SKM-1 treated with dmso at 0.1 percent for 144 hours (cell line): Measurements from ENCODE around the gene GPR84.
A peak's percentile ranks its signal among the peaks of the same experiment; 100 is the strongest.

ENCODE experiments used
- DNase-seq: peaks from one replicate; lab custom pipeline; 2025; ENCODE audit not compliant: unreplicated experiment; lab: John Stamatoyannopoulos, UW

GPR84 gene

GRCh38 chr12:54375259-54375579, 10.9 kb upstream of the GPR84 start:
- no peak for DNase-seq

DNA sequence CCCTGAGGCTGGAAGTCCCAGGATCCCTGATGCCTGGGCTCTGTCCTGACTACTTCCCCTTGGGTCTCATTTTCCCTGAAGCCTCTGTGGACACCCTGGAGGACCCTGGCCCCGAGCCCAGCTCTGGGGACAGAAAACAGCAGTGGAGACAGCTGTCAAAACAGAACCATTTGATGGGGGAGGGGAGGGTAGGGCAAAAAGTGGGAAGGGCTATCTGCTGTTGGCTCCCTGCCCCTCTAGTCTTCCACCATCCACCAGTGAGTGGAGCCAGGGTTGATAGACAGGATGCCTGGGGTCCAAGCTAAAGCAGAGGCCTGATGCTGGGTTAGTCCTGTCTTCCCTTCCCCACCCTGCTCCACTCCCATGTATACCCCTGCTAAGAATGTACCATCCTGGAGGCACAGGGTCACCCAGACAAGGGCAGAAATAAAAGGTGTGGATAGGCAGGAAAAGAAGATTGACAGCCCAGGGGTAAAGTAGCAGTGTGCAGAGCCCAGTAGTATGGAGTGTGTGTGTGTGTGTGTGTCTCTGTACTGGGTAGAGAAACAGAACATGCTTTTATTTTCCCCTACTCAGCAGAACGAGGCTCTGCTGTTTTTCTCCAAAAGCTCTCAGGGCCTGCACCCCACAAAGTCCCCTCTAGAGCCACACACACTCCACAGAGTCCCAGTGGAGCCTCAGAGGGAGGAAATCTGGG, 10.4 kb upstream of the GPR84 start:
- DNase-seq = no peak

- no peak for DNase-seq
Measured at GRCh38 chr12:54373649-54374561, 9.6 kb upstream of the GPR84 start.

DNA sequence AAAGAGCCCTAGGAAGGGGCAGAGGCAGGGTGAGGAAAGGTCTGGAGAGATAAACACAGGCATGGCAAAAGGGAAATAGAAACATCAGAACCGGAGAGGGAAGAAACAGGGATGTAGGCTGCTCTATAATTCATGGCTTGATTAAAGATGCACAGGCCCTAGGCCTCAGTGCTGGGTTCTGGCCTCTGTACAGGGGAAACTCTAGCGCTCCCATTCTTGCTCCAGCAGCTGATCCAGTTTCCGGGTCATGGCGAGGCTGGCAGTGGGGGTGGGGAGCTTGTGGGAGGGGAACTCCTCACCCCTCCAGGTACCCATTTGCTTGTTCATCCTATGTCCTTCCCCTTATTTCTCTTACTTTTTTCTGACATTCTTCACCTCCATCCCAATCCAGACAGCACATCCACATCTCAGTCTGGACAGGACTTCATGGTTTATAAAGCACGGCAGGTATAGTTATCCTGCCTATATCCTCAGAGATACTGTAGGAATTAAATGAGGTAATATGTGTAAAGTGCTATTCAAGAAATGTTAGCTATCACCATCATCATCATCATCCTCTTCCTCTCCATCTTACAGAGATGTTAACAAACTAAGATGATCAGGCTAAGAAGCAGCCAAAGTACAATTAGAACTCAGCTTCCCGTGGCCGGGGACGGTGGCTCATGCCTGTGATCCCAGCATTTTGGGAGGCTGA, 8.0 kb upstream of the GPR84 start:
- DNase-seq = no peak

DNA sequence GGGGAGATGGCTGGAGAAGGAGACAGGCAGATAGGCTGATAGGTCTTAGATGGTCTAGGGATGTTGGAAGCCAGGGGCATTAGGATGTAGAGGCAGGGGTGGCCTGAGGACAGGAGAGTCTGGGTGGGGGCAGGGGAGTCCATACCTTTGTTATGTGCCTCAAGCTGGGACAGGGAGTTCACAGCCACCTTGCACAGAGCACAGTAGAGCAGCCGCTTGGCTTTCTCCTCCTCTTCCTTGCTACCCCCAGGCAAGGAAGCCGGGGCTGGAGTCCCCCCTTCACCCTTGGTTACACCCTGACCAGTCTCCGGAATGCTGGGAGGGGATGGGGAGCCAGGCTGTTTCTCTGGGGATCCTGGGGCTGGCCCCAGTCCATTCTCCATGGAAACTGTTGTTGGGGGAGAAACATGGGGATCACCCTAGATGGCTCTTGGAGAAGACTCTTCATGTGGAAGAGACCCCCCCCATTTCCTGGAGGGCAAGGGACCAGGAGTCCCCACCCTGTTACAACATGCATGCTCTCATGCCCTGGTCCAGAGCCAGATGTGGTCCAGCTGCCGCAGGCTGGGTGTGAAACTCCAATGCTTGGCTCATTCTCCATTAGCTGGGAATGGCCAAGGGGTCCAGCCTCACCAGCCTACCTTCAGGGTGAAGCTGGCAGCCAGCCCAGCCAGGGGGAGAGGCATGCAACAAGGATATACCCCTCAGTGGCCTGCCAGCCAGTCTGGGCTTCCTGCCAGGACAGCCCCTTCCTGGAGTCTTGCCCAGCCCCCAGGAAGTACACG, 7.2 kb upstream of the GPR84 start:
- no peak for DNase-seq

DNA sequence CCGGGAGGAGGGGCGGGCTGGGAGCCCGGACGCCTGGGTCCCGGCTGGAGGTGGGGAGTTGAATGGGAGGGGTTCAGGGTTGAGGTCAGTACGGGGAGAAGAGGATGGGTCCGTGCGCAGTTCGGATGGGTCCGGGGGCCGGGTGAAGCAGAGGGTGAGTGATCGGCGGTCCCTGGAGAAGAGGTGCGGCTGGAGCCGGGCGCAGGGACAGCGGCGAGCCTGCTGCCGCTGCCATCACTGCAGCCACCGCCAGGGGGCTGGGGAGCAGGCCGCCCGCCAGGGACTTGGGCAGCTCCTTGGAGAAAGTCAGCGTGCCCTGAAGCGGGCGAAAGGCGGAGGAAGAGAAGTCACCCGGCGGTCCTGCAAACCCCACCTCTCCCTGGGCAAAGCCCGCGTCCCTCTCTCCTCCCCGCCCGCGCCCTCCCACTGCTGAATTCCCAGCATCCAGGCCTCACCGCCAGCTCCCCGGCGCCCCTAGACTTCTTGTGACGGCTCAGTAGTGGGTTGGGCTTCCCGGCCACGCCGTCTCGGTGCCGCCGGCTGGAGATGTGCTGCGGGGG, 6.0 kb upstream of the GPR84 start:
- no peak for DNase-seq

GRCh38 chr12:54369597-54370131, 5.4 kb upstream of the GPR84 start:
- DNase-seq = no peak

DNA sequence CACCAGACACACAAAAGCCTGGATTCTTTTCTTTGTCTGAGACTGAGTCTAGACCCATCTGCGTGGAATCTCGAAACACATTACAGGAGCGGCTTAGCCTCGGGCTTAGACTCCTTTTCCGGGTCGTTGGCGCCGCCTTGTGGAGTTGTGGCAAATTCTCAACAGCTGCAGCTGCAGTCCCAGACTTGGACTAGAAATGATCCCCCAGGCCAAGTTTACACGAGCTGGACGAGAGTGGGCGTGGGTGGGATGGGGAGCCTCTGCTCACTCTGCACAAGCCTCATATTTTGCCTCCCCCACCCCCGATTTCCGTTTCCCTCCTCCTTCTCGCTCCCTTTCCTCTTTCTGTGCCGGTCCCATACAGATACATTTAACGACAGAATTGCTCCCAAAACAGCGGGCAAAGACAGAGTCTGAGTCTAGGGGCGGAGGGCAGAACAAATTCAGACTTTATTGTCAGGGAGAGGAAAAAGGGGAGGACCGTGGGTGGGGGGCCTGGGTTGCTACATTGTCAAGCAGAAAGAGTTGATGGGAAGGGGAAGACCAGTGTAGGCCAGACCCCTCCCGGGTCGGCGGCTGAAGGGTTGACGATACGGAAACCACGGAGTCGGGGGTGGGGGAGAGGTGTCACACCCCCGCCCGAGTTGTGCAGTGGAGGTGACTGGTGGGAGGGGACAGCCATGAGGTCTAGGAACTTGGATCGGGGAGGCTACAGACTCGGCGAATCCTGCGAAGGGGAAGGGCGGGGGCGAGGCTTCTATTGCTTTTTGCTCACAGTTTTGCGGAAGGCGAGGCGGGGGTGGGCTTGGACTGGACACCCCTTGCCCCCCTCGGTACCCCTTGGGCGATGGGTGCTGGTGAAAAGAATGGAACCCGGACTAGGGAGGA, 4.7 kb upstream of the GPR84 start:
- DNase-seq = peak; percentile 49

DNA sequence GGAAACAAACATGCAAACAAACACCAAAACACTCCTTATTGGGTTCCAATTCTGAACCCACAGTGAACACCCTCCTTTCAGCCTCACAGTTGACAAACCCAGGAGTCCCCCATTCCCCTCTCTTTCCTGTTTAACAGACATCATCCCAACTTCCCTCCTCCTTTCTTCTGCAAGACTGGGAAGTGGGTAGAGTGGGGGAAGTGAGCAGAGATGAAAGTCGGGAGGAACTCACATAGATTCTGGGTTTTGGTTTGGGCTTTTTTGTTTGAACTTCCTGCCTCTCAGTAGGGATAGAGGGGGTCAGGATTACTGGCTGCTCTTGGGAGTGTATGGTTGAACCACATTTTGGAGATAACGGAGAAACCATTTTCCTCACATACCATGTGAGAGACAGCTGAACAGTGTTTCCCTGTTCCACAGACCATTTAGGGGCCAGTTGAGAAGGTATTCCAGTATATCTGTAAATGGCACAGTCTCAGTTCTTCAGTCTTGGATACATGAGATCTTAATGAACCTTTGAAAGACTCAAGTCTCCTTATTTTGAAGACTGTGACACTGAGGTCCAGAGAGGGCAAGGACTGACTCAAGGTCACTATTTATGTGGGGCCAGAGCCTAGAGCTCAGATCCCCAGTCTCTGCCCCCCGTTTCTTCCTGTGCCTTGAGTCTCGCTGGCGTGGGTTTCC, 3.9 kb upstream of the GPR84 start:
- no peak for DNase-seq

- no peak for DNase-seq
Measured at GRCh38 chr12:54363618-54364017, 668 bp downstream of the GPR84 start.

DNA sequence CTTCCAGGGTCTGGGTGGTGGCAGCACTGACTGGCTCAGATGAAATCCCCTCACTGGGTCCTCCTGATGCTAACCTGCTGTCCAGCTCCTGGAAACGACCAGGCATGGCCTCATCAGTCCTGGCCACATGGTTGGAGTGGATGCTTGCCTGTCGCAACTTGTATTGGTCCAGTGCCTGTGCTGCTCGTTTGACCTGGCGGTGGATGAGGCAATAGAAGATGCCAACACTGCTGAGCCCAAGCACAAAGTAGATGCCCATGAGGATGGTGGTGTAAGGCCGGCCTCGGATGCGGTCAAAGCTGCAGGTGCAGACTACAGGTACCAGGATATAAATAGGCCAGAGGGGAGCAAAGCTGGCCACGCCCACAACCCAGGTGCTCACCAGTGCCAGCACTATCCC, 1.2 kb downstream of the GPR84 start:
- DNase-seq = no peak

- no peak for DNase-seq
Measured at GRCh38 chr12:54360717-54361456, 3.4 kb downstream of the GPR84 start.

GRCh38 chr12:54359762-54360351, 4.4 kb downstream of the GPR84 start:
- DNase-seq = no peak

GRCh38 chr12:54358945-54359761, 5.1 kb downstream of the GPR84 start:
- DNase-seq = peak; percentile 69

DNA sequence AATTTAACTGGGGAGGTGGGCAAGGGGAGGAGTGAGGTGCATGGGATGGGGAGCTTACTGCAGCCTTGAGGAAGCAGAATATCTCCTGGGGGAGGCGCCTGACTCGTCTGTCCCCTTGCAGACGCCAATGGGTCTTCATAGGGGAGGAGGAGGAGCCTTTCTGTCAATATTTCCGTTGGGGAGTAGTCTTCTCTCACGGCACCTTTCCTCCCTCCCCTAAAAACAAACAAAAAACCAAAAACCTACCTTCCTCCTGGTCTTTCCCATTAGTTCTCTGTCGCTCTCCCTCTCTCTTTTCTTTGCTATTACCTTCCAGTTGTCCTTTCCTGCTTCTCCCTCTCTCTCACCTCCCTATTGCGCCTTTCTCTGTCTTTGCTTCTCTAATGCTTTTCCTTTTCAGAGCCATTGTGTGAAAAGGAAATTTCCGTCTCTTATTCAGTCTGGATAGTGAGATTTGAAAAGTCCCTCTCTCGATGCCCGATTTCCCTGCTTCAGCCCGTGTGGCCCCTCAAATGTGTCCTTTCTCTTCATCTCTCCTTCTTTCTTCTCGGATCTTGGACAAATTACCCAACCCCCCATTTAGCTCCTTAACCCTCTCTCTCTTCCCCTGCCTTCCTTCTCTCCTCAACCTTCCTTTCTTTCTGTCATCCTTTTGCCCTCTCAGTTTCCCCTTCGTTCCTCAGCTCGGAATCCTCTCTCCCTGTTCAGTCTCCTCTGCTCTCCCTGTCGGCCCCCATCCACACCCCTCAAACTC, 5.9 kb downstream of the GPR84 start:
- no peak for DNase-seq

- no peak for DNase-seq
Measured at GRCh38 chr12:54357506-54358190, 6.6 kb downstream of the GPR84 start.
